GM08714 (cell line): ENCODE results near the gene SCAF11.

Experiments used
- H3K4me3 ChIP-seq: fragments of 200-500 bp; sonication (Bioruptor generic); 2 replicates; pipeline ENCODE4 v1.5.1; 2014; ENCODE audit warnings: mild to moderate bottlenecking, low read length, inconsistent platforms
- ZNF274 ChIP-seq: IDR thresholded peaks from 2 replicates; pipeline ENCODE4 v1.6.1; 2012; ENCODE audit warnings: mild to moderate bottlenecking, low read depth, low read length

Gene SCAF11

DNA sequence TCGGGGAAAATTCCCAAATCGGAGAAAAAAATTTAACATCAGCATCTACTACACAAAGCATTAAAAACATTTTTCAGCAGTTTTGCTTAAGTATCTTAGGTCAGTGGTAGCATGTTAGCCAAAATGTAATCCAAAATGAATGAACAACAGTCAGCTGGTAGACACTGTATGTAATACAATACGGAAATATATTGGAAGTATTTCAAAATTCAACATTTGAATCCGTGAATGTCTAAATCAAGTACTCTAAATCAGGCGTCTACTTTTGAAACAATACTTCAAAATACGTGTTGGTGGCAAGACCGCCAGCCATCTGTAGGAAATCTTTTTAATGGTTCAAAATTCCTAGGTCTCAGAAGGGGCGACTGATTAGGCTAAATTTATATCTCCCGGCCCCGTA, 1.1 kb downstream of the SCAF11 start:
- TF ChIP-seq ZNF274 = no peak
- H3K4me3 ChIP-seq = peak overlapping the region; percentile 85

DNA sequence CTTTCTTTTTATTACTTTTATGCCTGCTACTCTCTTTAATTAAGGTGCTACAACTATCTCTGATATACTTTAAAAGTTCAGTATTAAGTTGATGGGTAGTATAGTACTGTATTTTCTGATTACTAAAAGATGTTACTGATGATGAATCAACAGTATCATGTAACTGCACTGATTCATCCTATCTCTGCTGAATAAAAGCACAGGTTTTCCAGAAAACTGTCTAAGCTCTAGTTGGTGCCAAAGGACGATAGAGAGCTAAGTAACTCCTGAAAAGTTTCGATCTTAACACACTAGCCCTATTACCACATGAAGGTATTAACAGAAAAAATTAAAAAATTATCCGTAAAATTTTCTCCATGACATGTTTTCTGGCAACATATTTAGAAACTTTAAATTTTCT, 2.1 kb downstream of the SCAF11 start:
- peak overlapping the region; percentile 85; the same call in 1 of the 2 replicates for H3K4me3 ChIP-seq
- TF ChIP-seq ZNF274 = no peak

DNA sequence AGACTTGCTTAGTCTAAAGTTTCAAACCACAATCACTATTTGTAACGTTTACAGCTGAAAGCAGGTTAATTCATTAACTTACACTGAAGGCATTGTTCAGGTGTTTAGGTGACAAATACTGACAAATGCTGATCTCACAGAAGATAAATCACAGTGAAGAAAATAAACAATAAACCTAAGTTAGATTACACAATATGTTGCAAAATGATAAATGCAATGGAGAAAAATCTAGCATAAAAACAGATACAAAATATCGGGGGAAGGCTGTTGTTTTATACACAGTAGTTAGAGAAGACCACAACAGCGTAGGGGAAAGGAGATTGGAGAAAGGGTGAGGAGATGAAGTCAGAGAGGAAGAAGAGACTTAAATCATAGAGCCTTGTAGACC, 3.0 kb downstream of the SCAF11 start:
- no peak for TF ChIP-seq ZNF274

DNA sequence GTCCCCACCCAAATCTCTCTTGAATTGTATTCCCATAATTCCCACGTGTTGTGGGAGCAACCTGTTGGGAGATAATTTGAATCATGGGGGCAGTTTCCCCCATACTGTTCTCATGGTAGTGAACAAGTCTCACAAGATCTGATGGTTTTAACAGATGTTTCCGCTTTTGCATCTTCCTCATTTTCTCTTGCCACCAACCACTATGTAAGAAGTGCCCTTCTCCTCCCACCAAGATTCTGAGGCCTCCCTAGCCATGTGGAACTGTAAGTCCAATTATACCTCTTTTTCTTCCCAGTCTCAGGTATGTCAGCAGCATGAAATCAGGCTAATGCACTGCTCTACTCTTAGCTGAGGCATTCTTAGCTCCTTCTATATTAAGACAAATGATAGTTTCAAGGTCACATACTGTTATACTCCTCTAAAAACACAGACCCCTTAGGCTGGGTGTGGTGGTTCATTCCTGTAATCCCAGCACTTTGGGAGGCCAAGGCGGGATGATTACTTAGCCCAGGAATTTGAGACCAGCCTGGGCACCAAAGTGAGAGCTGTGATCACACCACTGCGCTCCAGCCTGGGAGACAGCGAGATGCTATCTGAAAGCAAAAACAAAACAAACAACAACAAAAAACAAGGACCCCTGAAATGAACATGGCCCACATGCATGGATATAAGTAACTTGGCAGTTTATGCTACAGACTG, 3.6 kb downstream of the SCAF11 start:
- no peak for TF ChIP-seq ZNF274
- H3K4me3 ChIP-seq = peak overlapping the region; percentile 53; the same call in 1 of the 2 replicates

More for the DNA sequence above, 3.0 kb downstream of the SCAF11 start:
- H3K4me3 ChIP-seq = peak overlapping the region; percentile 53; the same call in 1 of the 2 replicates

DNA sequence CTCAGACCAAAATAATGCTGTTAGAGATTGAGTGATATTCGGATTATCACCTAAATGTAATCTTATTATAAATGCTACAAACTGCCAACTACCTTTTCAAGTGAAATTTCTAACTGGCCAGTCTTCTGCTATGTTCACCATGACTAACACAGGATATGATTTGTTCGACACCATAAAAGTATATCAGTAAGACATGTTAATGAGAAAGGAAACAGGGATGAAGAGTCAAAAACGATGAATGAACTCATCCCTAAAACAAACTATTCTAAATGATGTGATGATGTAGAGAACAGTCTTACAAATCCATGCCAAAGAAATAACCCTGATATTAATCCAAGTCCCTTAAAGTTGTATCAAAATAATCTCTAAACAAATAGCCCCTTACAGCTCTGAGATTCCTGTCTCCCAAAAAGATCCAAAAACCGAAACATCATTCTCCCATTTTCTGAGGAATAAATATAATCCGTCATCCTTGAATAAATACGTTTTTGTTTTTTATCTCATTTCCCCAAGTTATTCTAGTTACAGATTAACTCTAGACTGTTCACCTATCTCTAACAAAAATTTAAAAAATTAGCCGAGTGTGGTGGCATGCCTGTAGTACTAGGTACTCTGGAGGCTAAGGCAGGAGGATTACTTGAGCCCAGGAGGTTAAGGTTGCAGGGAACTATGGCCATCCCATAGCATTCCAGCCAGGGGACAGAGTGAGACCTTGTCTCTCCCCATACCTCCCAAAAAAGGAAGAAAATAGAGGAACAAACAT, 9.1 kb downstream of the SCAF11 start:
- H3K4me3 ChIP-seq = no peak overlapping the region
- no peak for TF ChIP-seq ZNF274

DNA sequence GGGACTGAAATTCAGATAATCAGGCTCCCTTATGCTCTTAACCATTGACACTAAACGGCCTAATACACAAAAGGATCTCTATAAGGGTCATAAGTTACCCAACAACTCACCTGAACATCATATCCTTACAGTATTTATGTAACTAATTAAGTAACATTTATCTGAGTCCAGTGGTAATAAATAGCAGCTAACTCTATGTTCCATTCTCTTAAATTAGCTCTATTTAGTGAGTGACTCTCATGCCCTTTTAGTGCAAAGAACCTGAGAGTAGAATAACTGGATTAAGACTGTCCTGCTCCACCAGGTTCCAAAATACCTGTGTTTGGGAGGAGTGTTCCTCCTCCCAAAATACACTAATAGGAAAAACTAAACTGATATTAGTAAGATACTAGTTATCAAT, 9.8 kb downstream of the SCAF11 start:
- no peak for TF ChIP-seq ZNF274
- no peak overlapping the region for H3K4me3 ChIP-seq

DNA sequence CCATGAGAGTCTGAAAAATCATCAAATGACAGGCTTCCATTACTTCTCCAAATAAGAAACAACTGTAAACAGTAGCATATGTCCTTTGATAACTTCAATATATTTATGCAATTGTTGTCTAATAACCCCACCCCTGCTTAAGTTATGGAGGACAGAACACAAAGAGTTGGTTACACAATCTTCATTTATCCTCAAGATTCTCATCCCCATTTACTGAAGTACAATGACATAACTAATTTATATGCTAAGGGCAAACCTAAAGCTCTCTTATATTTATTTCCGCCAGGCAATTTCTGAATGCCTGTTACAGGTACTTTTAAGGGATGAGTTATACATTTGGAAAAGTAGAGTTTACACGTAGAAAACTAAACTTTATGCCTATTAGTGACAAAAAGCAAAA, 12.3 kb downstream of the SCAF11 start:
- TF ChIP-seq ZNF274 = no peak
- no peak overlapping the region for H3K4me3 ChIP-seq

DNA sequence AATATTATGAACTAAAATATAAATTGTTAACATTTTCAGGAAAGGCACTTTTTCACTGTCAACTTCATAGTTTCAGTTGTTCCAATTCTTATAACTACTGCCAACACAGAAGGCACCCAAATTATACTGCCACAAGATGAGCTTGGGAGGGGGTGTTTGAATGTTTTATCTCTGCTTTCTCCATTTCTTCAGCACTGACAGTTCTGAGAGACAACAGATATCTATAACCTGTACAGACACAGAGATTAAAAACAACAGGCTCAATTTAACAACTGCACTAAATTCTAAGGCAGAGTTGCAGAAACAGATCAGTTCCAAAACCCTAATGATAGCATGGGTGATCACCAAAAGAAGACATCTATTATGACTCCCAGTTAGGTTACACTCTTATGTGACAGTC, 12.8 kb downstream of the SCAF11 start:
- TF ChIP-seq ZNF274 = no peak

DNA sequence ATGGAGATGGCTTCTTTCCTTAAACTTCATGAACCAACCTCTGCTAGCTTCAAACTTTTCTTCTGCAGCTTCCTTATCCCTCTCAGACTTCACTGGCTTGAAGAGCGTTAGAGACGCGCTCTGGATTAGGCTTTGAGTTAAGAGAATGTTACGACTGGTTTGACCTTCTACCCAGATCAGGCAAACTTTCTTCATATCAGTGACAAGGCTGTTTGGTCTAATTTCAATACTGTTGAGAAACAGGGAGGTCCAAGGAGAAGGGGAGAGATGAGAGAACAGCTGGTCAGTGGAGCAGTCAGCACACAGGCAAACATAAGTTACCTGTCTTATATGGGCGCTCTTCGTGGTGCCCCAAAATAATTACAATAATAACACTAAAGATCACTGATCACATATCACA, 14.9 kb downstream of the SCAF11 start:
- no peak overlapping the region for H3K4me3 ChIP-seq
- TF ChIP-seq ZNF274 = no peak

More for the DNA sequence above, 12.8 kb downstream of the SCAF11 start:
- no peak overlapping the region for H3K4me3 ChIP-seq

DNA sequence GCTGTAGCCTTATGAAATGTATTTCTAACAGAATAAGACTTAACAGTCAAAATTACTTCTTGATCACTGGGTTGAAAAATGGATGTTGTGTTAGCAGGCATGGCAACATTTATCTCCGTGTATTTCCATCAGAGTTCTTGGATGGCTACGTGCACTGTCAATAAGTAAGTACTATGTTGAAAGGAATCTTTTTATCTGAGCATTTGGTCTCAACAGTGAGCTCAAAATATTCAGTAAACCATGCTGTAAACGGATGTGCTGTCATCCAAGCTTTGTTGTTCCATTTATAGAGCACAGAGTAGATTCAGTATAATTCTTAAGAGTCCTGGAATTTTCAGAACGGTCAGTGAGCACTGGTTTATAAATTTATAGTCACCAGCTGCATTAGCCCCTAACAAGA, 15.5 kb downstream of the SCAF11 start:
- no peak for TF ChIP-seq ZNF274
- H3K4me3 ChIP-seq = no peak overlapping the region

DNA sequence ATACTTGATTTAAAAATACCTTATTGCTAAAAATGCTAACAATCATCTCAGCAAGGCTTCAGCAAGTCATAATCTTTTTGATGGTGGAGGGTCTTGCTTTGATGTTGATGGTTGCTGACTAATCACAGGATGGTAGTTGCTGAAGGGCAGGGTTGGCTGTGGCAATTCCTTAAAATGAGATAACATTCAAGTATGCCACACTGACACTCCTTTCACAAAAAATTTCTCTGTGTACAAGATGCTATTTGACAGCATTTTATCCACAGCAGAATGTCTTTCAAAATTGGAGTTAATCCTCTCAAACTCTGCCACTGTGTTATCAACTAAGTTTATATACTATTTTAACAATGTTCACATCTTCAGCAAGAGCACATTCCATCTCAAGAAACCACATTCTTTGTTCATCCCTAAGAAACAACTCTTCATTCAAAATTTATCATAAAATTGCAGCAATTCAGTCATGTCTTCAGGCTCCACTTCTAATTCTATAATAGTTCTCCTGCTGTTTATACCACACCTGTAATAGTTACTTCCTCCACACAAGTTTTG, 16.1 kb downstream of the SCAF11 start:
- no peak for TF ChIP-seq ZNF274
- H3K4me3 ChIP-seq = no peak overlapping the region

DNA sequence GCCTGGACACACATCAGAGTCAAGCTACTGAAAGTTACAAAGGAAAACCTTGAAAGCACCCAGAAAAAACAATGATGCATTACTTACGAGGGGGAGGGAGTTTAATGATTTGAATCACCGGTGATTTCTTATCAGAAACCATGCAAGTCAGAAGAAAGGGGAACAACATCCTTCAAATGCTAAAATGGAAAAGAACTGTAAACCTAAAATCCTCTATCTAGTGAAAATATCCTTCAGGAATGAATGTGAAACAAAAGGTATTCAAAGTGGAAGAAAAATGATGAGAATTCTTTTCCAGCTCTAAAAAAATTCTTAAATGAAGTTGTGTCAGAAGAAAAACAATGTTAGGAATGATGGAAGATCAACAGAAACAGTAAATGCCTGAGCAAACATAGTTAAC, 16.8 kb downstream of the SCAF11 start:
- H3K4me3 ChIP-seq = no peak overlapping the region
- TF ChIP-seq ZNF274 = no peak

DNA sequence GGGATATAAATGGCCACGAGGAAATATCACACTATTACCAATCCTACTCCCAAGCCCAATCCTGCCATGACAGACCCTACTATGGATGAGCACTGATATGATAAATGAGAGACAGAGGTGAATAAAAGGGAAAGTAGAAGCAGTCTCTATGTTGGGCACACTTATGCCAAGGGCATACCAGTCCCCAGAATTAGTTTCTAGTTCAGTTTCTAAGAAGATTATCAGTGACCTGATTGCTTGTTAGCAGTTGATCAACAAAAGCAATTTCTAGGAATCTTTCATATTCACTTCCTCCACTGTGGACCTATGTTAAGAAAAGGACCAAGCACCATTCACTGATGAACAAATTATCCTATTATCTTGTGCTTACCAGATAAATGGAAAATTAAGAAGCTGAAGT, 20.0 kb downstream of the SCAF11 start:
- TF ChIP-seq ZNF274 = no peak
- H3K4me3 ChIP-seq = no peak overlapping the region

DNA sequence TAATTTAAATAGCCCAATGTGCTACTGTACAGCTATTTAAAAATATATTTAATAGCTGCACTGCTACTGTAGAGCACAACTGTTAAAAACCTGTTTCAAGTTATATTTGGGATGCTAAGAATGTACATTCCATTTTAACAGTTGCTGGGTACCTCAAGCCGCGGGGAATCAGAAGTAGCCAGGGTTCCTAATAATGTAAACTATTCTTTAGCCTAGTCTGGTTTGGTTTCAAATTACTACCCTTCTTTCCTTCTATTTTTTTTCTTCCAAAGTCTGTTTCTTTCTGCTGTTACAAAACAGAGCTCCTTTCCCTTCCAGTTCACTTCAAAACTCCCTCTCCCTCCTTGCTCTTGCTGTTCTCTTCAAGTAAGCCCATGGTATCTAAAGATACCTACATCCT, 21.3 kb downstream of the SCAF11 start:
- TF ChIP-seq ZNF274 = no peak

DNA sequence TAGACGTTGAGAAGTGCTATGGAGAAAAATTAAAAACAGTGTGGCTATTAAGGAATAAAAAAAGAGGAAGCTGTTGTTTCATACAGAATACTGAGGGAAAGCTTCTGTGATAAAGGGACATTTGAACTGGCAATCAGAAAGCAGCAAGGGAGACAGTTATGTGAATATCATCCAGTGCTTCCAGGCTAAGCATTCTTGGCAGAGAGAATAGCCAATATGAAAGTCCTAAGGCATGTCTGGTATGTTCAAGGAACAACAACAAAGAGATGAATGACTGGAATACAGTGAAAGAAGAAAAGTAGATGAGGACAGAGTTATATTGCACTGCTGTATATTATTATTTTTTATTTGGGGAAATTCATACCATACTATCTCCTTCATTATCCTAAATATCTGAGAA, 23.9 kb downstream of the SCAF11 start:
- TF ChIP-seq ZNF274 = no peak

More for the DNA sequence above, 21.3 kb downstream of the SCAF11 start:
- H3K4me3 ChIP-seq = no peak overlapping the region

More for the DNA sequence above, 23.9 kb downstream of the SCAF11 start:
- no peak overlapping the region for H3K4me3 ChIP-seq
